Natural killer cell (primary cell): ENCODE measurements around the gene RAP1GAP. TPM values are rescaled to one million over a fixed set of nuclear protein-coding genes. Genes with fewer than 3 reads are reported as not detected.

Experiments
- ATAC-seq, 3 donors: fragments of 150-1000 bp in 2 of 3; fragments of 200-7000 bp in 1 of 3; cut with Tn5 transposase; 1 replicate in 1 of 3; 2 replicates in 2 of 3; pipeline ENCODE4 v1.10.0; 2021; ENCODE audit warnings: mild to moderate bottlenecking in 2 of 3, moderate library complexity in 2 of 3
- DNase-seq, 2 donors: peaks; one replicate each; pipeline versions ENCODE4 v3.0.0 to v3.0.0-alpha.2; 2013 to 2021; ENCODE audit warnings: mixed read lengths in 1 of 2
- H3K27ac ChIP-seq: one replicate; pipeline ENCODE4 v1.5.1; 2013; ENCODE audit warnings: mild to moderate bottlenecking, low read length
- H3K27me3 ChIP-seq: one replicate; pipeline ENCODE4 v1.6.1; 2013; ENCODE audit warnings: low read length; ENCODE audit not compliant: control insufficient read depth, insufficient read depth
- H3K36me3 ChIP-seq: one replicate; pipeline ENCODE4 v1.6.1; 2013; ENCODE audit warnings: low read length; ENCODE audit not compliant: control insufficient read depth, insufficient read depth
- H3K4me1 ChIP-seq: one replicate; pipeline ENCODE4 v1.6.1; 2013; ENCODE audit warnings: low read length; ENCODE audit not compliant: control insufficient read depth, insufficient read depth
- H3K4me3 ChIP-seq: one replicate; pipeline ENCODE4 v1.5.1; 2013; ENCODE audit warnings: low read length
- H3K9me3 ChIP-seq: one replicate; pipeline ENCODE4 v1.6.1; 2013; ENCODE audit warnings: low read length; ENCODE audit not compliant: control insufficient read depth, insufficient read depth
- H3K27ac Mint-ChIP-seq, 2 donors: one replicate each; pipeline ENCODE4 v1.8.0; 2022; ENCODE audit warnings: mild to moderate bottlenecking in 2 of 2, mixed read lengths in 2 of 2, moderate library complexity in 1 of 2
- H3K27me3 Mint-ChIP-seq, 2 donors: one replicate each; pipeline ENCODE4 v1.8.0; 2022; ENCODE audit warnings: low read depth in 2 of 2, mixed read lengths in 2 of 2
- H3K36me3 Mint-ChIP-seq: one replicate; pipeline ENCODE4 v1.8.0; 2022; ENCODE audit warnings: mixed read lengths
- H3K4me1 Mint-ChIP-seq, 2 donors: one replicate each; pipeline ENCODE4 v1.8.0; 2022; ENCODE audit warnings: mixed read lengths in 2 of 2
- H3K4me3 Mint-ChIP-seq: one replicate; pipeline ENCODE4 v1.8.0; 2022; ENCODE audit warnings: mild to moderate bottlenecking, moderate library complexity, mixed read lengths
- H3K9me3 Mint-ChIP-seq, 2 donors: one replicate each; pipeline ENCODE4 v1.8.0; 2022; ENCODE audit warnings: mixed read lengths in 2 of 2
- CTCF ChIP-seq: fragments of 200-600 bp; IDR thresholded peaks from one replicate; pipeline ENCODE4 v1.8.0; 2022; ENCODE audit warnings: antibody characterized with exemption
- WGBS: methylation state at CpG from one replicate; pipeline ENCODE4 v1.1.7; 2013; ENCODE audit warnings: missing lambda C conversion rate; ENCODE audit not compliant: insufficient coverage; 5-methylcytosine and 5-hydroxymethylcytosine counted together
- intact Hi-C: fragments of 100-400 bp; cut with micrococcal nuclease; formaldehyde crosslinking; loops from one replicate; pipeline ENCODE4 v1.14.2; 2022
- total RNA-seq, 4 donors: library from RNA; stranded (reverse); fragments of 120-200 nt in 1 of 4; gene quantifications; one replicate each; pipeline versions ENCODE4 v1.2.3 to v1.2.4, GENCODE V29; 2013 to 2022

Gene RAP1GAP
- total RNA-seq, 3 donors from 2014 or later (not counting 1 experiment from before 2014, with no cell fraction given): 0.47 to 1.1 TPM; not detected in 1

- no peak overlapping the region for H3K27ac ChIP-seq
- ATAC-seq: no peak
- Mint-ChIP-seq H3K4me3 (no peak overlapping the region), H3K4me1 (peaks cover 0 to 8% of the 10 kb centered on the region in 2 donors), H3K27me3 (peaks cover 24 to 30% of the 10 kb centered on the region in 2 donors), H3K9me3 (no peaks in the 10 kb centered on the region), H3K27ac (no peak overlapping the region), H3K36me3 (no peaks in the 10 kb centered on the region)
- H3K27me3 ChIP-seq: peaks cover 10% of the 10 kb centered on the region
- peaks cover 7% of the 10 kb centered on the region for H3K4me1 ChIP-seq
- TF ChIP-seq CTCF: no peak
- intact Hi-C loops: no loop called here
- DNase-seq: no peak
- H3K4me3 ChIP-seq: no peak overlapping the region
- H3K36me3 ChIP-seq: no peaks in the 10 kb centered on the region
- H3K9me3 ChIP-seq: no peaks in the 10 kb centered on the region
- 81% methylated on average over 5 of the region's 5 CpGs for WGBS
Observed at GRCh38 chr1:21661886-21662285, 7.3 kb downstream of the RAP1GAP start.

- ATAC-seq (no peak), DNase-seq (no peak)
- Mint-ChIP-seq H3K9me3 (no peaks in the 10 kb centered on the region), H3K4me1 (peaks cover 0 to 8% of the 10 kb centered on the region in 2 donors), H3K36me3 (no peaks in the 10 kb centered on the region), H3K27me3 (peaks cover 15 to 26% of the 10 kb centered on the region in 2 donors), H3K27ac (no peak overlapping the region), H3K4me3 (no peak overlapping the region)
- Histone ChIP-seq H3K27ac (no peak overlapping the region), H3K4me3 (no peak overlapping the region), H3K27me3 (peaks cover 10% of the 10 kb centered on the region), H3K36me3 (no peaks in the 10 kb centered on the region), H3K9me3 (no peaks in the 10 kb centered on the region), H3K4me1 (peaks cover 7% of the 10 kb centered on the region)
- WGBS: 61% methylated on average over 4 of the region's 4 CpGs
- TF ChIP-seq CTCF: no peak
- intact Hi-C loops: loop anchor here (10.0 kb wide), 1 partner anchor 405 kb away; no protein-coding TSS in a partner anchor
Observed at GRCh38 chr1:21659924-21660326, 9.2 kb downstream of the RAP1GAP start.

- H3K9me3 Mint-ChIP-seq: no peaks in the 10 kb centered on the region
- Histone ChIP-seq H3K27me3 (peaks cover 10% of the 10 kb centered on the region), H3K4me3 (no peak overlapping the region), H3K9me3 (no peaks in the 10 kb centered on the region), H3K27ac (no peak overlapping the region), H3K36me3 (no peaks in the 10 kb centered on the region), H3K4me1 (peaks cover 7% of the 10 kb centered on the region)
- peak; percentile 77 to 87 for DNase-seq
- peak; percentile 72 for TF ChIP-seq CTCF
- H3K4me1 Mint-ChIP-seq: peaks cover 0 to 8% of the 10 kb centered on the region in 2 donors
- peaks cover 9 to 24% of the 10 kb centered on the region in 2 donors for H3K27me3 Mint-ChIP-seq
- no peak overlapping the region for H3K4me3 Mint-ChIP-seq
- ATAC-seq: peak; percentile 92 to 99 (median 97)
- intact Hi-C loops: loop anchor here (10.0 kb wide), 1 partner anchor 405 kb away; no protein-coding TSS in a partner anchor
- no peaks in the 10 kb centered on the region for H3K36me3 Mint-ChIP-seq
- no peak overlapping the region for H3K27ac Mint-ChIP-seq
- 3% methylated on average over 64 of the region's 64 CpGs for WGBS
Observed at GRCh38 chr1:21659099-21659923, 9.8 kb downstream of the RAP1GAP start.
